Motor neuron (in vitro differentiated cells): ENCODE results near the gene HSPB9. TPM values are rescaled to one million over a fixed set of nuclear protein-coding genes. Genes with fewer than 3 reads are reported as not detected.
A peak's percentile ranks its signal among the peaks of the same experiment; 100 is the strongest.

Experiments
- ATAC-seq, 8 experiments: fragments of 200-7000 bp; cut with Tn5 transposase; replicated peaks in 6 of 8; 2 replicates each; pipeline ENCODE4 v1.8.0; 2021; ENCODE audit warnings: mild to moderate bottlenecking in 8 of 8, moderate library complexity in 8 of 8
- H3K27ac ChIP-seq, 2 donors: fragments of 250-450 bp; sonication (Bioruptor Pico); 2 replicates each; pipeline ENCODE4 v1.9.0; 2021; ENCODE audit warnings: antibody characterized with exemption in 2 of 2, mild to moderate bottlenecking in 2 of 2, moderate library complexity in 1 of 2
- H3K4me1 ChIP-seq, 2 donors: fragments of 250-450 bp; sonication (Bioruptor Pico); replicated peaks in 1 of 2; 2 replicates each; pipeline ENCODE4 v1.6.1; 2021; ENCODE audit warnings: antibody characterized with exemption in 2 of 2, mild to moderate bottlenecking in 2 of 2, moderate library complexity in 1 of 2
- H3K4me3 ChIP-seq, 5 donors: fragments of 250-450 bp; sonication (Bioruptor Pico); 2 replicates each; pipeline ENCODE4 v1.9.0; 2021; ENCODE audit warnings: antibody characterized with exemption in 5 of 5, mild to moderate bottlenecking in 5 of 5, moderate library complexity in 4 of 5
- WGBS, 10 experiments: fragments of 450-650 bp; shearing (Covaris generic); methylation state at CpG; one replicate each; pipeline ENCODE4 v1.0.0; 2022; 5-methylcytosine and 5-hydroxymethylcytosine counted together
- in situ Hi-C, 9 experiments: fragments of 400-800 bp; cut with MboI; loops; one replicate each; pipeline ENCODE4 v1.15.0; 2021; ENCODE audit warnings: low sequenced_read_pairs in 9 of 9, low pct_unique_long_range_greater_than_20kb in 2 of 9; ENCODE audit not compliant: unreplicated experiment in 9 of 9
- total RNA-seq, 8 experiments: library from RNA; unstranded; fragments of 300-600 nt; gene quantifications; 2 replicates each; pipeline versions ENCODE4 v1.2.3 to v1.2.4, GENCODE V29; 2022

The HSPB9 gene
- total RNA-seq, 8 experiments from 2014 or later, result 0.18 to 1.00 (median 0.51) TPM

DNA sequence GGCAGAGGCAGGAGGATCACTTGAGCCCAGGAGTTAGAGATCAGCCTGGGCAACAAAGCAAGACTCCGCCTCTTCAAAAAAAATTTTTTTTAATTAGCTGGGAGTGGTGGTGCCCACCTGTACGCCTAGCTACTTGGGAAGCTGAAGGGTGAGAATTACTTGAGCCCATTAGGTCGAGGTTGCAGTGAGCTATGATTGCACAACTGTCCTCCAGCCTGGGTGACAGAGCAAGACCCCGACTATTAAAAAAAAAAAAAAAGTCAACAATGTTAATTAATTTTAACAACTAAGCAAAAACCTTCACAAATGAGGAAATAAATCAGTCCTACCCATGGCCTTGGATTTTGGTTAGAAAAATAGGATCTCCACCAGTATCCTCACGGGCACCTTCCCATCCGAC lies 15.5 kb upstream of the HSPB9 start:
- no peak for ATAC-seq
- in situ Hi-C loops, result loop anchor here in 4 of 9 experiments (10.0 to 25.0 kb wide), 3 partner anchors 82 to 370 kb away; partner anchors contain the start of genes HAP1 (in 2 of the 4), CNP (in 1 of the 4) and NKIRAS2 (in 1 of the 4)
- Histone ChIP-seq H3K4me1 (no peaks in the 10 kb centered on the region), H3K4me3 (peak overlapping the region; percentile 20 to 32 (median 28)), H3K27ac (no peak overlapping the region)
- 20 to 100% (median 85%) methylated on average over 1 to 4 of the region's 6 CpGs; no CpG with 5 or more reads in 2 of the 10 experiments for WGBS, 10 experiments

DNA sequence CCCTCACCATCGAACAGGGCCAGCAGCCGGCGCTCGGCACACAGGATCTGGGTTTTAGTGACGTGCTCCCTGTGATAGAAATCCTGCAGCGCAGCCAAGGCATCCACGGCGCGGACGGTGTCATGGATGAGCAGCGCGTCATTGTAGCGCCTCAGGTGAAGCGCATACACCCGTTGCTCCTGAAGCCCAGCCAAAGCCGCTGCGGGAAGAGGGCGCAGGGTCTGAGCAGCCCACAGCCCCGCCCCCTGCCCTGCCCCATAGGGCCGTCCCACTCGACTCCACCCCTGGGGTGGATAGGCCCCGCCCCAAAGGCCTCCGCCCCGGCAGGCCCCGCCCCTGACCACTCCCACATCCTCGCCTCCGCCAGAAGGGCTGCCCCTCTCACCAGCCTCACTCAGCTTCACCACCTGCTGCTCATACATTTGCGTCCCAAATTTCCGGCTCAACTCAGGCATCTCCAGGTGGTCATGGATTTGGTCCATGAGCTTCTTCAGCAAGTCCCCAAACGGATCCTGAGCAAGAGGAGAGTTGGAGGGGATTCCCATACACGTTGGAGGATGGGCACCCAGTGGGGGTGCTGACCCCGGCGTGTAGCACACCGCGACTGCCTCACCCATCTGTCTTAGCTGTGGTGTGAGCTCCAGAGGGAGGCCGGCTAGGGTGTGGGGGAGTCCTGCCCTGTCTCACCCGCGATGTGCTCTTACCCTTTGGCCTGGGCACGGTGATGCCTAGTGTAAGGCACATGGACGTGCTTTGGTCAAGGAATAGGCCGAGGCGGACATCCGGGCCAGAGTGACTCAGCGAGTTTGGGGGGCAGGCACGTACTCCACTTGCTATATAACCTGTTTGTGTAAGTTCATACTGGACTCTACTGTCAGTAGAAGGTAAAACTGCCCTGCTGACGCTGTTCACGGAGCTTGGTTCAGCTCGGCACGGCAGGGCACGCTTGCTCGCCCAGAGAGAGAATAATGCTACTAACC lies 14.7 kb upstream of the HSPB9 start:
- H3K4me3 ChIP-seq, result peak overlapping the region; percentile 20 to 32 (median 28)
- no peak overlapping the region for H3K27ac ChIP-seq
- in situ Hi-C loops, result loop anchor here in 4 of 9 experiments (10.0 to 25.0 kb wide), 3 partner anchors 83 to 371 kb away; partner anchors contain the start of genes HAP1 (in 2 of the 4), CNP (in 1 of the 4) and NKIRAS2 (in 1 of the 4)
- peak in 6 of 8 experiments; percentile 6 to 96 (median 94) for ATAC-seq
- H3K4me1 ChIP-seq, result no peaks in the 10 kb centered on the region
- 33 to 91% (median 64%) methylated on average over 4 to 10 of the region's 51 CpGs; no CpG with 5 or more reads in 7 of the 10 experiments for WGBS, 10 experiments

DNA sequence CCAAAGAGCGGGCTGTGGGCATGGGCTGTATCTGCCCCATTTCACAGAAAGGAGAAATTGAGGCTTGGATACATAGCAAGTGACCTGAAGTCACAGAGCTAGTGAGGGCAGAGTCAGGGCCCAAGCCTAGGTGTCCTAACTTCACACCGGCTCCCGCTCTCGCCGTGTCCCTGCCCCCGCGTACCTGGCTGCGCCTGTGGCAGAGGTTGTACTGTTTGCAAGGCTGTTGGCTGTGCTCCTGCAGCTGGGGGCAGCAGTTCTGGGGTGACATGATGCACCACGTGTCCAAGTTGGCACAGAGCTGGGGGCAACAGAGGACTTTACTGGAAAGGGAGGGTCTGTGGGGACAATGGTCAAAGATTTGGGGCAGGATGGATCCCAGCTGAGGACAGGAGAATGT lies 13.5 kb upstream of the HSPB9 start:
- in situ Hi-C loops, result loop anchor here in 4 of 9 experiments (10.0 to 25.0 kb wide), 3 partner anchors 84 to 372 kb away; partner anchors contain the start of genes HAP1 (in 2 of the 4), CNP (in 1 of the 4) and NKIRAS2 (in 1 of the 4)
- no peak overlapping the region for H3K27ac ChIP-seq
- WGBS, 10 experiments, result 80 to 100% (median 100%) methylated on average over 1 to 8 of the region's 9 CpGs; no CpG with 5 or more reads in 3 of the 10 experiments
- no peak overlapping the region for H3K4me3 ChIP-seq
- ATAC-seq, result no peak
- H3K4me1 ChIP-seq, result no peaks in the 10 kb centered on the region

DNA sequence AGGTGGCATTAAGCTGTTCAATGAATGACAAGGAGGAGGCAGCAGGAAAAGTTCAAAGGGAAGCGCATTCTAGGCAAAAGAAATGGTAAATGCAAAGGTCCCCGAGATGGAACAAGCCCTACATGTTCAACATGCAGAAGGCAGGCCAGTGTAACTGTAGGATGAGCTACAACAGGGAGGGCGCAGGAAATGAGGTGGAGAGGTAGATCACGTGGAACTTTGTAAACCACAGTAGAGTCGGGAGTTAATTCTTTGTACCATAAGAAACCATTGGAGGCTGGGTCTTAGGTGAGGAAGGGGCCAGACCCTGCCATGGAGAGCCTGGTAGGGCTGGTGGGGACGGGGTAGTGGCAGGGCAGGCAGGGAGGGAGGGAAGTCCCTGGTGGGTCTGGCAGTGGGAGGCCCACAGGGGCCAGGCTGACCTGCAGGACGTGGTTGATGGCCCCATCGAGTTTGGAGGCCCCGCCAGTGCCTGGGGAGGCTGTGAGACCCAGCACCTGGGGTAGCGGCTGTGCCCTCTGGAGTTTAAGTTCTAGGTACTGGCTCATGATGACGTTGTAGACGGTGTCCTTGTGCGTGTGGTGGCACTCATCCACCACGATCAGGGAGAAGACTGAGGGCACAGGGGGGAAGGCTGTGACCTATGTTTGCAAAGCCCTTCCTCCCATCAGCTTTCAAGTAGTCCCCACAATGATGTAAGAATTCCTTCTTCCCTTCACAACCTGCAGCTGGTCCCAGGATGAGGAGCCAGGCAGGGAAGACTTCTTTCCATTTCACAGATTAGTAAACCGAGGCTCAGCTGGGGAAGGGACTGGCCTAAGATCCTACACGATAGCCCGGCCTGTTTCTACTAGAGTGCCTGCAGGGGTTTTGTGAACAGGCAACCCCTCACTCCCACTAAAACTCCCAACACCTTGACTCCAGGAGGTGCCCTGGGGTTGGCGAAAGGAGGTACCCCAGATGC lies 12.0 kb upstream of the HSPB9 start:
- in situ Hi-C loops, result loop anchor here in 5 of 9 experiments (10.0 to 25.0 kb wide), 3 partner anchors 86 to 373 kb away; partner anchors contain the start of genes HAP1 (in 2 of the 5), NKIRAS2 (in 2 of the 5) and CNP (in 1 of the 5)
- no peaks in the 10 kb centered on the region for H3K4me1 ChIP-seq
- no peak overlapping the region for H3K27ac ChIP-seq
- ATAC-seq, result no peak
- no peak overlapping the region for H3K4me3 ChIP-seq
- 71 to 100% (median 83%) methylated on average over 1 to 9 of the region's 18 CpGs; no CpG with 5 or more reads in 1 of the 10 experiments for WGBS, 10 experiments

DNA sequence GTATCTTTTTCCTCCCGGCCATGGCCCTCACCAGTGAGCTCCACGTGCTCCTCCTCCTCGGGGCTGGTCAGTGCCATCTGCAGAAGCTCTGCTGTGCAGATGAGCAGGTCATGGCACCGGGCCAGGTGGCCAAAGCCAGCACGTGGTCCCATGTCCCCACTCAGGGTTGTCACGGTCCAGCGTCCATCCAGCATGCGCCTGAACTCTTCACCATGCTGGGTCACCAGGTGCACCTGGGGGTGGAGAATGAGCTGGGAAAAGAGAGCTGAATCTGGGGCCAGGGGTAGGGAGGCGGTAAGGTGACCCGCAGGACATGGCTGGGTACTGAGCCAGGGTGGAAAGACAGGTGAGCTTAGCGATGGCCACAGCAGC lies 11.4 kb upstream of the HSPB9 start:
- in situ Hi-C loops, result loop anchor here in 5 of 9 experiments (10.0 to 25.0 kb wide), 3 partner anchors 86 to 374 kb away; partner anchors contain the start of genes HAP1 (in 2 of the 5), NKIRAS2 (in 2 of the 5) and CNP (in 1 of the 5)
- no peak for ATAC-seq
- 71 to 100% (median 100%) methylated on average over 1 to 7 of the region's 11 CpGs; no CpG with 5 or more reads in 3 of the 10 experiments for WGBS, 10 experiments
- Histone ChIP-seq H3K4me1 (no peaks in the 10 kb centered on the region), H3K4me3 (no peak overlapping the region), H3K27ac (no peak overlapping the region)

DNA sequence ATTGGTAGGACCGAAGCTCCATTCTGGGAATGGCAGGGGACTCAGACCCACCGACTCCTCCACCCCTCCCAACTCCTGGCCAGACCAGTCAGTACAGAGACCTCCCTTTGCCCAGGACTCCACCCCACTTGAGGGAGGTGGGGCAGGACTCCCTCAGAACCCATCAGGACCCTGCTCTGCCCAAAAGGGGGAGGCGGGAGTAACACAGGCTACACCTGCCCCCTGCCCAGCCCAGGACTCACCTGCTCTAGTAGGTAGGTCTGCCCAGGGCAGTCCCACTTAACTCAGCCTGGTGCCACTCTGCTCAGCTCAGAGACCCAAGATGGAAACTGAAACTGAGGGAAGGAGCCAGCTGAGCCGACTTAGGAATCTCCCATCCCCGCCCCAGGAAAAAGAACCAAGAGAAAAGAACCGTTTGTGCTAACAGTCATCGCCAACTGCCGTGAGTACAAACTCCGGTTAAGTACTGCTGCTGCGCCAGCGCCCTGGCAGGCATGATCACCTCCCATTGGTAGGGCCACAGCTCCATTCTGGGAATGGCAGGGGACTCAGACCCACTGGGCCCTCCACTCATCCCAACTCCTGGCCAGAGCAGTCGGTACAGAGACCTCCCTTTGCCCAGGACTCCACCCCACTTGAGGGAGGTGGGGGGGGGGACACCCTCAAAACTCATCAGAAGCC lies 10.6 kb upstream of the HSPB9 start:
- no peak overlapping the region for H3K4me3 ChIP-seq
- no peak overlapping the region for H3K27ac ChIP-seq
- WGBS, 10 experiments, result 0 to 90% (median 80%) methylated on average over 1 to 6 of the region's 12 CpGs; no CpG with 5 or more reads in 4 of the 10 experiments
- ATAC-seq, result peak in 3 of 8 experiments; percentile 59 to 65 (median 62)
- no peaks in the 10 kb centered on the region for H3K4me1 ChIP-seq
- in situ Hi-C loops, result loop anchor here in 5 of 9 experiments (10.0 to 25.0 kb wide), 3 partner anchors 87 to 375 kb away; partner anchors contain the start of genes HAP1 (in 2 of the 5), NKIRAS2 (in 2 of the 5) and CNP (in 1 of the 5)

DNA sequence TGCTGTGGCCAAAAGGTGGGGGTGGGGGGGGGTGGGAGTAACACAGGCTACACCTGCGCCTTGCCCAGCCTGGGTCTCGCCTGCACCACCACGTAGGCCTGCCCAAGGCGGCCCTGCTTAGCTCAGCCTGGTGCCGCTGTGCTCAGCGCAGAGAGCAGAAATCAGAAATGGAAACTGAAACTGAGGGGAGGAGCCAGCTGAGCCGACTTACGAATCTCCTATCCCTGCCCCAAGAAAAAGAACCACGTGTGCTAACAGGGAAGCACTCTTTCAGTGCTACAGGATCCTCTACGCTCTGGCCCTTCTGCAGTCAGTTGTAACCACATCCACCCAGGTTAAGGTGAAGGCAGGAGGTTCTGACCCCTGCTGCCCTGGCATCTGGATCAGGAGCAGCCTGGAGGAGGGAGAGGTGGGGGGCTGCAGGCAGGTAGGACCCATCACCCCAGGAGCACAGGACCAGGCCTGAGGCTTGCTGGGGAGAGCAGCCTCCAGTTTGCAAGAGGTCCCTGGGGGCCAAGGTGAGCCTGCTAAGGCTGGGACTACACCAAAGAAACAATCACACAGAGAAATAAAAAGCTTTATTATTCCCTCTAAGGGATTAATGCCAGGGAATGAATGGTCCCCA lies 9.9 kb upstream of the HSPB9 start, which contains the start of gene DHX58:
Gene DHX58 (minus strand): TSS at position 163 of the 625 bp plus-strand sequence. CDS start 822 bp downstream, outside the sequence.
- in situ Hi-C loops, result loop anchor here in 5 of 9 experiments (10.0 to 25.0 kb wide), 3 partner anchors 88 to 375 kb away; partner anchors contain the start of genes HAP1 (in 2 of the 5), NKIRAS2 (in 2 of the 5) and CNP (in 1 of the 5)
- no peaks in the 10 kb centered on the region for H3K4me1 ChIP-seq
- H3K4me3 ChIP-seq, result no peak within 1 kb of the TSS
- no peak within 1 kb of the TSS for H3K27ac ChIP-seq
- WGBS, 10 experiments, result 10 to 43% methylated on average over 2 of the region's 10 CpGs; no CpG with 5 or more reads in 8 of the 10 experiments
- peak in 7 of 8 experiments; percentile 10 to 96 (median 31) for ATAC-seq

DNA sequence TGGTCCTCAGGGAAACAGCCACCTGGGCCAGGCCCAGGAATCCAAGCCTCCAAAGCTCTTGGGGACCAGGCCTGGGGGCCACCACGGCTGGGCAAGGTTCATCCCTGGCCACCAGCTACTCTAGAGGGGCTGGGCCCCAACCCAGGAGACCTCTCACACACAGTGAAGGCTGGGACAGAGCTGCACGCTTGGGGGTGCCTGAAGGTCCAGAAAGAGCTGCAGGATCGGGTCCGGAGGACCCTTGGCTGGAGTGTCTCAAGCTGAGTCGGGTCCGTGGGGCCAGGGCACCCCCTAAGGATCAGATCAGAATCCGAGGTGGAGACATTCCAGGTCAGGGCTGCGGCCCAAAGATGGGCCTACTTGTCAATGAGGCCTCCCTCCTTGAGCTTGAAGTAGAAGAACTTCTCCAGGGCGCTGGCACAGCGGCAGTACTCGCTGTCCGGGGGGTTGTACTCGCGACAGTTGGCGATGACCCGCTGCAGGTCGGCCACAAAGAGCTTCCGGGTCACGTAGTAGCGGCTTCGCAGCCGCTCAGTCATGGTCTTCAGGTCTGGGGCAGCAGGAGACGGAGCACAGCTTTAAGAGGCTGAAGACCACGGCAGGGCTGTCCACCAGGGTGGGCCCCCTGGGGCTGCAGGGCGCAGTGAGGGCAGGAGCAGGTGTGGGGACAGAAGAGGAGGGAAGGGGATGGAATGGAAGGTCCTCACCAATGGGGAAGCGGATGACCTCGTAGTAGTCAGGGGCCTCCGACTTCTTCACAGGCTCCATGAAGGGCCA lies 9.1 kb upstream of the HSPB9 start:
- ATAC-seq, result no peak
- Histone ChIP-seq H3K4me1 (no peaks in the 10 kb centered on the region), H3K4me3 (no peak overlapping the region), H3K27ac (no peak overlapping the region)
- 87 to 100% (median 97%) methylated on average over 1 to 6 of the region's 28 CpGs; no CpG with 5 or more reads in 4 of the 10 experiments for WGBS, 10 experiments
- in situ Hi-C loops, result loop anchor here in 5 of 9 experiments (10.0 to 25.0 kb wide), 3 partner anchors 89 to 376 kb away; partner anchors contain the start of genes HAP1 (in 2 of the 5), NKIRAS2 (in 2 of the 5) and CNP (in 1 of the 5)

DNA sequence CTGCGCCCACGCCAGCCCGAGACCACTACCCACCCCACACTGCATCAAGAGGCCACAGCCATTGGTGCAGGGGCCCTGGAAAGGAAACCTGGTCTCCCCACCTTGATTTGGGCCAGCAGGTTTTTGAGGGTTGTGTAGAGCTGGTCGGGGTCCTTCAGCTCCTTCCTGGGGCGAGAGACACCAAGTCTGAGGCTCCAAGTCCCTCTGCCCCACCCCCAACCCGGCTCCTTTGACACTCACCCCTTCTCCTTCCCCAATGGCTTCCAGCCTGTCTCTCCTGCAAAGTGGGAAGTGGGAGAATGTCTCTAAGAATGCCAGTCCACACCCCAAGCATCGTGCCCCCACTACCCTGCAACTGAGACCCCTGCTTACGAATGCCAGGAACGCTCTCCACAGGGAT lies 8.5 kb upstream of the HSPB9 start:
- no peak for ATAC-seq
- Histone ChIP-seq H3K4me3 (no peak overlapping the region), H3K4me1 (no peaks in the 10 kb centered on the region), H3K27ac (no peak overlapping the region)
- 80 to 93% (median 90%) methylated on average over 2 to 5 of the region's 9 CpGs; no CpG with 5 or more reads in 7 of the 10 experiments for WGBS, 10 experiments
- in situ Hi-C loops, result loop anchor here in 5 of 9 experiments (10.0 to 25.0 kb wide), 3 partner anchors 89 to 377 kb away; partner anchors contain the start of genes HAP1 (in 2 of the 5), NKIRAS2 (in 2 of the 5) and CNP (in 1 of the 5)
